T-helper 1 cell treated with Interleukin-12 subunit alpha and Interleukin-12 subunit beta and Interleukin-4 antibody, amounts not matched to agents 30 μg/mL and 1 μg/mL, for 36 hours (primary cell): ENCODE data around the gene CBY1.

Experiments
- H3K27ac Mint-ChIP-seq: one replicate; pipeline ENCODE4 v1.8.0; 2021; ENCODE audit warnings: mild to moderate bottlenecking, mixed read lengths
- H3K27me3 Mint-ChIP-seq: one replicate; pipeline ENCODE4 v1.8.0; 2021; ENCODE audit warnings: low read depth, mixed read lengths
- H3K36me3 Mint-ChIP-seq: one replicate; pipeline ENCODE4 v1.8.0; 2021; ENCODE audit warnings: low read depth, mixed read lengths
- H3K4me1 Mint-ChIP-seq: one replicate; pipeline ENCODE4 v1.8.0; 2021; ENCODE audit warnings: low read depth, mixed read lengths
- H3K4me3 Mint-ChIP-seq: one replicate; pipeline ENCODE4 v1.8.0; 2021; ENCODE audit warnings: mild to moderate bottlenecking, moderate library complexity, mixed read lengths
- H3K9me3 Mint-ChIP-seq: one replicate; pipeline ENCODE4 v1.8.0; 2021; ENCODE audit warnings: mixed read lengths

CBY1 gene

DNA sequence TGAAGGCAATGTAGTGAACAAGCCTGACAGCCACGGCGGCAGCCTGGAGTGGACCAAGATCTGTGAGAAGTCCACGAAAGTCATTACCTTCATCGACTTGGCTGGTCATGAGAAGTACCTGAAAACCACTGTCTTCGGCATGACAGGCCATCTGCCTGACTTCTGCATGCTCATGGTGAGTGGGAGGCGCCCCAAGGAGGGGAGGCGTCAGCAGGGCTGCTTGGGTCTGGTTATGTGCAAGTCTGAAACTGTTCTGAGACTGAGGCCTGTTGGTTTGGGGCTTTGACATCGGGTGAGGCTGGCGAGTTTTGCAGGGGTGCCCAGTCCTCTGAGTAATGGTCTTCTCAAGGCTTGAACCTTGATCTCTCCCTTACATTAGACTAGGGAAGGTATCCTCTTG, 60.4 kb downstream of the CBY1 start:
- no peaks in the 10 kb centered on the region for H3K27me3 Mint-ChIP-seq
- H3K4me3 Mint-ChIP-seq: no peak overlapping the region
- H3K27ac Mint-ChIP-seq: no peak overlapping the region
- no peaks in the 10 kb centered on the region for H3K9me3 Mint-ChIP-seq
- H3K4me1 Mint-ChIP-seq: peaks cover 34% of the 10 kb centered on the region
- H3K36me3 Mint-ChIP-seq: peaks cover 42% of the 10 kb centered on the region

DNA sequence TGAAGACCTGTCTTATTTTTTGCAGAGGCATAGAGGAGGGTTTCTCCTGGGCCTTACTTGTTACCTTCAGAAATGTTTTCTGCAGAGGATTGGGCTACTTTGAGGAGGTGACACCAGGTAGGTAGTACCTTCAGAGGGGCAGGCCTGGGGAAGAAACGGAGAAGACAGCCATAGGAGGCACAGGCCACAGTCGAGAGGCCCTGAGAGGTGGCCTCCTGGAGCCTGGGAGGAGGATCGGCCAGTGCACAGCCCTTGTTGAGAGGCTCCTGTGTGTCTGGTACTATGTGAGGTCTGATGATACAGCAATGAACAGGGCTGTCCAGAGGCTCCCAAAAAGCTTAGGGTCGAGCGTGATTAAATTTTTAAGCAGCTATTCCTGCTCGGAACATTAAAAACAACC, 60.8 kb downstream of the CBY1 start:
- H3K9me3 Mint-ChIP-seq: no peaks in the 10 kb centered on the region
- H3K36me3 Mint-ChIP-seq: peaks cover 44% of the 10 kb centered on the region
- no peaks in the 10 kb centered on the region for H3K27me3 Mint-ChIP-seq
- H3K4me3 Mint-ChIP-seq: no peak overlapping the region
- H3K4me1 Mint-ChIP-seq: peaks cover 31% of the 10 kb centered on the region
- no peak overlapping the region for H3K27ac Mint-ChIP-seq

DNA sequence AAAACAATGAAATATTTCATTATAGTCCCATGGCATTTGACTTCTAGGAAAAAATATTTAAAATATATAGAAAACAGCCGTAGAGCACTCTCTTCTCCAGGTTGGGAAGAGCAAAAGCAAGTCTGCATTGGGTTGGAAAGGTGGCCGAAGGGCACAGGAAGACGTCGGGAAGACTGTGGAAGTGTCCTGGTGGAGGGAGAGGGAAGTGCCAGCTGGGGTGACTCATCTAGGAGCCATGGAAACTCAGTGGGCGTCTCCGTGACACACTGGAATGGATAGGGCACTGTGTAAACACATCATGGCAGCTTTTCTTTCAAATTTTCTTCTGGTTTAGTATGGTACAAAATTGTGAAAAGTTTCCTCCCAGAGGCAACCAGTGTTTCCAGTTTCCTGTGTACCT, 62.0 kb downstream of the CBY1 start:
- H3K9me3 Mint-ChIP-seq: no peaks in the 10 kb centered on the region
- H3K27me3 Mint-ChIP-seq: no peaks in the 10 kb centered on the region
- H3K4me3 Mint-ChIP-seq: no peak overlapping the region
- no peak overlapping the region for H3K27ac Mint-ChIP-seq
- H3K36me3 Mint-ChIP-seq: peaks cover 43% of the 10 kb centered on the region
- H3K4me1 Mint-ChIP-seq: peaks cover 22% of the 10 kb centered on the region

DNA sequence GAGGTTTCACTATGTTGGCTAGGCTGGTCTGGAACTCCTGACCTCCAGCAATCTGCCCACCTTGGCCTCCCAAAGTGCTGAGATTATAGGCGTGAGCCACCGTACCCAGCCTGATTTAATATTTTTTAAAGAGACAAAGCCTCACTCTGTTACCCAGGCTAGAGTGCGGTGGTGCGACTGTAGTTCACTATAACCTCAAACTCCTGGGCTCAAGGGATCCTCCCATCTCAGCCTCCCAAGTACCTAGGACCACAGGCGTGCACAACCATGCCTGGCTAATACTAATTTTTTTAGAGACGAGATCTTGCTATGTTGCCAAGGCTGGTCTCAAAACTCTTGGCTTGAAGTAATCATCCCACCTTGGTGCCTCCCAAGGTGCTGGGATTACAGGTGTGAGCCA, 62.8 kb downstream of the CBY1 start:
- Mint-ChIP-seq H3K27ac (no peak overlapping the region), H3K36me3 (peaks cover 47% of the 10 kb centered on the region)

DNA sequence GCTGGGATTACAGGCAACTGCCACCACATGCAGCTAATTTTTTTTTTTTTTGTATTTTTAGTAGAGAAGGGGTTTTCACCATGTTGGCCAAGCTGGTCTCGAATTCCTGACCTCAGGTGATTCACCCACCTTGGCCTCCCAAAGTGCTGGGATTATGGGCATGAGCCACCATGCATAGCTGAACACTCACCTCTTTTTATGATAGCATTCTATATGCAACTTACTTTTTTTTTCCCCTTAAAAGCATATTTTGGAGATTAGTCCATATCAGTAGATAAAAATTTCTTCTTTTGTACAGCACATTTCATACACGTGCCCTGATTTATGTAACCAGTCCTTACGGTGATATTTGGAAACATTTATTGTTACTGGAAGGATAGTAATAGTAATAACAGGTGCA, 63.9 kb downstream of the CBY1 start:
- Mint-ChIP-seq H3K4me3 (no peak overlapping the region), H3K27ac (no peak overlapping the region), H3K27me3 (no peaks in the 10 kb centered on the region), H3K9me3 (no peaks in the 10 kb centered on the region), H3K4me1 (peaks cover 7% of the 10 kb centered on the region), H3K36me3 (peaks cover 47% of the 10 kb centered on the region)

More for the DNA sequence above, 62.8 kb downstream of the CBY1 start:
- H3K4me1 Mint-ChIP-seq: peaks cover 16% of the 10 kb centered on the region
- no peaks in the 10 kb centered on the region for H3K9me3 Mint-ChIP-seq
- no peak overlapping the region for H3K4me3 Mint-ChIP-seq
- H3K27me3 Mint-ChIP-seq: no peaks in the 10 kb centered on the region

DNA sequence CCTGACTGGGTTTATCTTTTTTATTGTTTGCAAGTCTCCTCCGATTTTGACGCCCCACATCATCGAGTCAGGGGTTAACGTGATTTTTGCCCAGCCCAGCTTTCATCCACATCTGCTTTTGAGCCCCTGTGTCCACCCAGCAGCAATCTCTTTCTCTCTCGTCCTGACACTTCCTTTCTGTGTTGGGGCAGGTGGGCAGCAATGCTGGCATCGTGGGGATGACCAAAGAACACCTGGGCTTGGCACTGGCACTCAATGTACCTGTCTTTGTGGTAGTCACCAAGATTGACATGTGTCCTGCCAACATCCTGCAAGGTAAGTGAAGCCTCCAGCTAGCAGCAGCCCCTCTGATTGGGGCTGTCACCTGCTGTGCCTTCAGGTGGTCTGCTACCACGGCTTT, 65.1 kb downstream of the CBY1 start:
- Mint-ChIP-seq H3K4me1 (peaks cover 6% of the 10 kb centered on the region), H3K9me3 (no peaks in the 10 kb centered on the region), H3K27ac (no peak overlapping the region), H3K27me3 (no peaks in the 10 kb centered on the region), H3K36me3 (peaks cover 48% of the 10 kb centered on the region), H3K4me3 (no peak overlapping the region)
